HFFc6 (cell line): ENCODE results near the gene SLF2. TPM values are rescaled to one million over a fixed set of nuclear protein-coding genes. Genes with fewer than 3 reads are reported as not detected.

Source experiments
- DNase-seq: peaks from one replicate; pipeline ENCODE4 v3.0.0-alpha.2; 2018
- H3K27ac Mint-ChIP-seq: 2 replicates; pipeline ENCODE4 v1.8.0; 2020; ENCODE audit warnings: mild to moderate bottlenecking, mixed read lengths
- H3K27me3 Mint-ChIP-seq: 2 replicates; pipeline ENCODE4 v1.8.0; 2021; ENCODE audit warnings: mild to moderate bottlenecking, moderate library complexity, mixed read lengths; ENCODE audit not compliant: insufficient read depth
- H3K36me3 Mint-ChIP-seq: 2 replicates; pipeline ENCODE4 v1.8.0; 2021; ENCODE audit warnings: low read depth, mixed read lengths
- H3K4me1 Mint-ChIP-seq: 2 replicates; pipeline ENCODE4 v1.8.0; 2020; ENCODE audit warnings: low read depth, mixed read lengths
- H3K4me3 Mint-ChIP-seq: 2 replicates; pipeline ENCODE4 v1.8.0; 2020; ENCODE audit warnings: mild to moderate bottlenecking, moderate library complexity, mixed read lengths
- H3K9me3 Mint-ChIP-seq: 2 replicates; pipeline ENCODE4 v1.8.0; 2020; ENCODE audit warnings: mild to moderate bottlenecking, mixed read lengths
- CTCF ChIP-seq: fragments of 200-600 bp; sonication (generic); IDR thresholded peaks from 2 replicates; pipeline ENCODE4 v1.5.0; 2021; ENCODE audit warnings: antibody characterized with exemption, mild to moderate bottlenecking
- long read RNA-seq: library from polyadenylated mRNA; unstranded; transcript quantifications from one replicate; pipeline ENCODE4 v2.0.0, GENCODE V29; 2019
- total RNA-seq, 6 experiments: library from RNA; stranded (reverse); fragmentation: NEBNext Ultra II Directional; extraction: Animal tissue kit (Norgen Biotek cat#: 25700); gene quantifications; 2 replicates in 1 of 6; 3 replicates in 5 of 6; pipeline ENCODE4 v1.2.3, GENCODE V29; 2021

Gene SLF2
- 10 to 100 TPM; 15.8 to 23.2 (median 20.9) TPM for total RNA-seq
- long read RNA-seq, partial matches to known transcripts, result 7 of 13 reads
- long read RNA-seq, other reads (novel, unspliced or antisense), result 5 of 13 reads

GRCh38 chr10:100912605-100913469 is at the start of gene SLF2:
TSS of gene SLF2 (plus strand) at chr10:100912963. CDS start at chr10:100913111, 148 bp downstream.
- no peaks in the 10 kb centered on the region for H3K9me3 Mint-ChIP-seq
- peak; percentile 98 for DNase-seq
- no peaks in the 10 kb centered on the region for H3K27me3 Mint-ChIP-seq

GRCh38 chr10:100863433-100863832 is 49.3 kb upstream of the SLF2 start:
- Mint-ChIP-seq H3K36me3 (no peaks in the 10 kb centered on the region), H3K27ac (no peak overlapping the region), H3K4me1 (peaks cover 6% of the 10 kb centered on the region; the same call in 1 of the 2 replicates), H3K9me3 (no peaks in the 10 kb centered on the region), H3K27me3 (peaks cover 59% of the 10 kb centered on the region), H3K4me3 (no peak overlapping the region)
- no peak for TF ChIP-seq CTCF
- no peak for DNase-seq

More at GRCh38 chr10:100912605-100913469, at the start of gene SLF2:
- Mint-ChIP-seq H3K36me3 (peaks cover 17% of the 10 kb centered on the region), H3K27ac (peak within 1 kb of the TSS; percentile 86), H3K4me1 (peaks cover 51% of the 10 kb centered on the region), H3K4me3 (peak within 1 kb of the TSS; percentile 100)
- no peak for TF ChIP-seq CTCF

GRCh38 chr10:100864036-100864885 is 48.5 kb upstream of the SLF2 start:
- no peak for DNase-seq
- Mint-ChIP-seq H3K9me3 (no peaks in the 10 kb centered on the region), H3K27me3 (peaks cover 58% of the 10 kb centered on the region), H3K4me1 (peaks cover 6% of the 10 kb centered on the region; the same call in 1 of the 2 replicates), H3K36me3 (no peaks in the 10 kb centered on the region), H3K27ac (no peak overlapping the region), H3K4me3 (no peak overlapping the region)
- TF ChIP-seq CTCF, result no peak

- Mint-ChIP-seq H3K36me3 (no peaks in the 10 kb centered on the region), H3K4me3 (no peak overlapping the region)
Observed at GRCh38 chr10:100864978-100865377, 47.8 kb upstream of the SLF2 start.

More at GRCh38 chr10:100864978-100865377, 47.8 kb upstream of the SLF2 start:
- no peak overlapping the region for H3K27ac Mint-ChIP-seq
- no peak for DNase-seq
- H3K27me3 Mint-ChIP-seq, result peaks cover 57% of the 10 kb centered on the region
- H3K4me1 Mint-ChIP-seq, result peaks cover 6% of the 10 kb centered on the region; the same call in 1 of the 2 replicates
- no peaks in the 10 kb centered on the region for H3K9me3 Mint-ChIP-seq
- no peak for TF ChIP-seq CTCF
